ENCODE data around the gene WASF1. TPM values are rescaled to one million over a fixed set of nuclear protein-coding genes. Genes with fewer than 3 reads are reported as not detected.
A peak's percentile ranks its signal among the peaks of the same experiment; 100 is the strongest.

The WASF1 gene
- total and polyA plus RNA-seq, 5 donors from 2014 or later: 0.13 to 0.37 (median 0.20) TPM; not detected in 2

DNA sequence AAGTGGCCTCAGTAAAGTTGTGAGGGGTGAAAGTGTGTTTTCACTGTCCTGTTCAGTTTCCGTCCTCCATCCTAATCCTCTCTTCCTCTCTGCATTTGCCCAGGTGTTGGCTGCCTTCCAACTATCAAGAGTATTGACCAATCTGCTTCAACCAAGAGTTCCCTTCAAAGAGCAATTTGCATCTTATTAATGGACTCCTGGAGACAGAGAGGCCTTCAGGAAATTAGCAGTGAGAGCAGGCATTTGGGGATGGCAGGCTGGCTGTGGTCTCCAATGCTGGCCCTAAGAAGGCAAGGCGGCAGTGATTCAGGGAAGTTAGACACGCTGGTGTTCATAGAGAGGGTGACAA is 124.1 kb downstream of the WASF1 start:
- Mint-ChIP-seq H3K27me3 (peaks cover 38% of the 10 kb centered on the region), H3K36me3 (no peaks in the 10 kb centered on the region), H3K27ac (no peak overlapping the region), H3K4me3 (no peak overlapping the region), H3K4me1 (no peaks in the 10 kb centered on the region), H3K9me3 (no peaks in the 10 kb centered on the region)
- Histone ChIP-seq H3K27me3 (ENCODE audit: control insufficient read depth, insufficient read depth, low read length) (peaks cover 7% of the 10 kb centered on the region), H3K9me3 (ENCODE audit: control insufficient read depth in 2 of 2, low read length in 2 of 2) (no peaks in the 10 kb centered on the region), H3K4me3 (ENCODE audit: low read depth, low read length) (no peak overlapping the region), H3K27ac (ENCODE audit: insufficient read depth, low read length, poor library complexity, severe bottlenecking) (no peak overlapping the region), H3K36me3 (ENCODE audit: control insufficient read depth, insufficient read depth, low read length) (no peaks in the 10 kb centered on the region), H3K4me1 (ENCODE audit: control insufficient read depth, insufficient read depth, low read length, poor library complexity, severe bottlenecking) (no peaks in the 10 kb centered on the region)
- ATAC-seq (ENCODE audit: low read depth in 2 of 2) (no peak), DNase-seq (no peak)

GRCh38 chr6:110054664-110055386 is 124.6 kb downstream of the WASF1 start:
- Mint-ChIP-seq H3K4me1 (no peaks in the 10 kb centered on the region), H3K4me3 (no peak overlapping the region), H3K27ac (no peak overlapping the region), H3K36me3 (no peaks in the 10 kb centered on the region), H3K27me3 (peaks cover 35% of the 10 kb centered on the region), H3K9me3 (no peaks in the 10 kb centered on the region)
- Histone ChIP-seq H3K4me3 (ENCODE audit: low read depth, low read length) (no peak overlapping the region), H3K27ac (ENCODE audit: insufficient read depth, low read length, poor library complexity, severe bottlenecking) (no peak overlapping the region), H3K27me3 (ENCODE audit: control insufficient read depth, insufficient read depth, low read length) (peaks cover 5% of the 10 kb centered on the region), H3K4me1 (ENCODE audit: control insufficient read depth, insufficient read depth, low read length, poor library complexity, severe bottlenecking) (no peaks in the 10 kb centered on the region), H3K9me3 (ENCODE audit: control insufficient read depth in 2 of 2, low read length in 2 of 2) (no peaks in the 10 kb centered on the region), H3K36me3 (ENCODE audit: control insufficient read depth, insufficient read depth, low read length) (no peaks in the 10 kb centered on the region)
- DNase-seq (no peak), ATAC-seq (ENCODE audit: low read depth in 2 of 2) (no peak)

- no peak overlapping the region for H3K27ac Mint-ChIP-seq
- H3K9me3 ChIP-seq (ENCODE audit: control insufficient read depth in 2 of 2, low read length in 2 of 2): no peaks in the 10 kb centered on the region
- H3K4me3 ChIP-seq (ENCODE audit: low read depth, low read length): no peak overlapping the region
- H3K4me1 ChIP-seq (ENCODE audit: control insufficient read depth, insufficient read depth, low read length, poor library complexity, severe bottlenecking): no peaks in the 10 kb centered on the region
- H3K36me3 Mint-ChIP-seq: no peaks in the 10 kb centered on the region
- DNase-seq: peak in 2 of 3 donors; percentile 8 to 15
- no peaks in the 10 kb centered on the region for H3K36me3 ChIP-seq (ENCODE audit: control insufficient read depth, insufficient read depth, low read length)
- H3K4me1 Mint-ChIP-seq: no peaks in the 10 kb centered on the region
- H3K27me3 ChIP-seq (ENCODE audit: control insufficient read depth, insufficient read depth, low read length): peaks cover 3% of the 10 kb centered on the region
- H3K27me3 Mint-ChIP-seq: peaks cover 30% of the 10 kb centered on the region
- ATAC-seq (ENCODE audit: low read depth in 2 of 2): no peak
- H3K4me3 Mint-ChIP-seq: no peak overlapping the region
- no peaks in the 10 kb centered on the region for H3K9me3 Mint-ChIP-seq
- H3K27ac ChIP-seq (ENCODE audit: insufficient read depth, low read length, poor library complexity, severe bottlenecking): no peak overlapping the region
Observed at GRCh38 chr6:110053395-110054240, 125.9 kb downstream of the WASF1 start.

DNA sequence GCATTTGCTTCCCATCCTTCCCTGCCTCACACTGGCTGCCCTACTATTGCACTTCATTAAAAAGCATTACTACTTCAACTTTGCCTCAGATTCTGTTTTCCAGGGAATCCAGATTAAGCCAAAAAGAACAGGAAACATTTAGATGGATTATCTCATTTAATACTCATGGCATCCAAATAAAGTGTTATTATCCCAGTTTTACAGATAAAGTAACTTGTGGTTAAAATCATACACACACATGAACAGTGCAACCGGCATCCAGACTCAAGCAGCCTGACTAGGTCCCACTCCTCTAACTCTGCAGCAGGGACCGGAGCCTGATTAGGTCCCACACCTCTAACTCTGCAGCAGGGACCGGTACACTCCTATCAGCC is 129.0 kb downstream of the WASF1 start:
- Mint-ChIP-seq H3K27me3 (peaks cover 14% of the 10 kb centered on the region), H3K27ac (no peak overlapping the region), H3K9me3 (no peaks in the 10 kb centered on the region), H3K36me3 (no peaks in the 10 kb centered on the region), H3K4me1 (no peaks in the 10 kb centered on the region), H3K4me3 (no peak overlapping the region)
- Histone ChIP-seq H3K4me1 (ENCODE audit: control insufficient read depth, insufficient read depth, low read length, poor library complexity, severe bottlenecking) (no peaks in the 10 kb centered on the region), H3K9me3 (ENCODE audit: control insufficient read depth in 2 of 2, low read length in 2 of 2) (peaks cover 0 to 2% of the 10 kb centered on the region in 2 experiments), H3K36me3 (ENCODE audit: control insufficient read depth, insufficient read depth, low read length) (no peaks in the 10 kb centered on the region), H3K4me3 (ENCODE audit: low read depth, low read length) (no peak overlapping the region), H3K27me3 (ENCODE audit: control insufficient read depth, insufficient read depth, low read length) (peaks cover 3% of the 10 kb centered on the region), H3K27ac (ENCODE audit: insufficient read depth, low read length, poor library complexity, severe bottlenecking) (no peak overlapping the region)
- DNase-seq: no peak
- ATAC-seq (ENCODE audit: low read depth in 2 of 2): no peak

Other genes with a start within 250 kb of the WASF1 start
- not detected for gene GPR6, start 201.4 kb downstream of the WASF1 start, total RNA-seq
- gene GPR6, start 201.4 kb downstream of the WASF1 start, polyA plus RNA-seq: not detected
- gene CDC40, start 757 bp upstream of the WASF1 start, total RNA-seq: 34.5 TPM
- gene CDC40, start 757 bp upstream of the WASF1 start, polyA plus RNA-seq: 10 to 100 TPM; 21.9 to 33.0 (median 24.6) TPM
- not detected for gene METTL24, start 178.7 kb upstream of the WASF1 start, total RNA-seq
- gene METTL24, start 178.7 kb upstream of the WASF1 start, polyA plus RNA-seq: not detected
- gene DDO, start 235.9 kb upstream of the WASF1 start, total RNA-seq: not detected
- gene DDO, start 235.9 kb upstream of the WASF1 start, polyA plus RNA-seq: not detected

All from CD4-positive, CD25-positive, alpha-beta regulatory T cell (primary cell).